Sigmoid colon (tissue), 3 donors: ENCODE results near the gene GAGE12J.

Source experiments
- POLR2A ChIP-seq, 2 donors: fragments of 450-650 bp; IDR thresholded peaks; one replicate each; pipeline ENCODE4 v1.6.1; 2016; ENCODE audit warnings: antibody characterized with exemption in 2 of 2, mild to moderate bottlenecking in 2 of 2, moderate library complexity in 2 of 2
- TF ChIP-seq, protein P1 (sequence below), 4 experiments: fragments of 450-650 bp in 3 of 4; fragments of 200-600 bp in 1 of 4; IDR thresholded peaks; one replicate each; pipeline ENCODE4 v1.5.1; 2016 to 2019; ENCODE audit warnings: antibody characterized with exemption in 4 of 4, mild to moderate bottlenecking in 3 of 4, moderate library complexity in 2 of 4

DNA sequence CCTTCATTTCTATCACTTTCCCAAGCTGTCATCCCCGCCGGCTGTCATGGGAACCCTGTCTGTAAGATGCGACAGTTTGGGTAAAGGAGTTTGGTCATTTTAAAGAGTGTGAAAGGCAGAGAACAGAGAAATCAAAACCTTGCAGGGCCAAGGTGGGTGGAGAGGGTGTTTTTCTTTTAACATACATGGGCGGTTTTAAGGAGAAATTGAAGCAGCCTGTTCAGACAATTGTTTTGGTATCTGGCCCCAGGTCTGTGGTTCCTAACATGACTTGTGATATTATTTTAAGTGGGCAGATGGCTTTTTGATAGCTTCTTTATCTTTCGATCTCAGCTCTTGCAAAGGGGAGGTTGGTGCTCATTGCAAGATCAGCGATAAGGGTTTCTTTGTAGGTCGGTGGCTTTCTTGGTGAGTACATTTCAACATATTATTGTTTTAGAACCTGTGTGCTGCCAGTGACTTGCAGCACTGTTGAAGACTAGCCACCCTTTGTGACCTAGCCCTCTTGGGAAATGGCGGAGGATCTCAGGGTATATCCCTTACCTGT is 48.6 kb upstream of the GAGE12J start:
- TF ChIP-seq POLR2A (IDR thresholded peaks at IDR 0.05), result no peak
- TF ChIP-seq, protein P1, sequence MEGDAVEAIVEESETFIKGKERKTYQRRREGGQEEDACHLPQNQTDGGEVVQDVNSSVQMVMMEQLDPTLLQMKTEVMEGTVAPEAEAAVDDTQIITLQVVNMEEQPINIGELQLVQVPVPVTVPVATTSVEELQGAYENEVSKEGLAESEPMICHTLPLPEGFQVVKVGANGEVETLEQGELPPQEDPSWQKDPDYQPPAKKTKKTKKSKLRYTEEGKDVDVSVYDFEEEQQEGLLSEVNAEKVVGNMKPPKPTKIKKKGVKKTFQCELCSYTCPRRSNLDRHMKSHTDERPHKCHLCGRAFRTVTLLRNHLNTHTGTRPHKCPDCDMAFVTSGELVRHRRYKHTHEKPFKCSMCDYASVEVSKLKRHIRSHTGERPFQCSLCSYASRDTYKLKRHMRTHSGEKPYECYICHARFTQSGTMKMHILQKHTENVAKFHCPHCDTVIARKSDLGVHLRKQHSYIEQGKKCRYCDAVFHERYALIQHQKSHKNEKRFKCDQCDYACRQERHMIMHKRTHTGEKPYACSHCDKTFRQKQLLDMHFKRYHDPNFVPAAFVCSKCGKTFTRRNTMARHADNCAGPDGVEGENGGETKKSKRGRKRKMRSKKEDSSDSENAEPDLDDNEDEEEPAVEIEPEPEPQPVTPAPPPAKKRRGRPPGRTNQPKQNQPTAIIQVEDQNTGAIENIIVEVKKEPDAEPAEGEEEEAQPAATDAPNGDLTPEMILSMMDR (IDR thresholded peaks at IDR 0.05), result no peak
